GM08714 (cell line): Measurements from ENCODE around the gene ADI1.

Experiments used
- H3K4me3 ChIP-seq: fragments of 200-500 bp; sonication (Bioruptor generic); 2 replicates; pipeline ENCODE4 v1.5.1; 2014; ENCODE audit warnings: mild to moderate bottlenecking, low read length, inconsistent platforms
- ZNF274 ChIP-seq: IDR thresholded peaks from 2 replicates; pipeline ENCODE4 v1.6.1; 2012; ENCODE audit warnings: mild to moderate bottlenecking, low read depth, low read length

The ADI1 gene

GRCh38 chr2:3472966-3473365 is 46.4 kb downstream of the ADI1 start:
- TF ChIP-seq ZNF274: no peak
- no peak overlapping the region for H3K4me3 ChIP-seq

DNA sequence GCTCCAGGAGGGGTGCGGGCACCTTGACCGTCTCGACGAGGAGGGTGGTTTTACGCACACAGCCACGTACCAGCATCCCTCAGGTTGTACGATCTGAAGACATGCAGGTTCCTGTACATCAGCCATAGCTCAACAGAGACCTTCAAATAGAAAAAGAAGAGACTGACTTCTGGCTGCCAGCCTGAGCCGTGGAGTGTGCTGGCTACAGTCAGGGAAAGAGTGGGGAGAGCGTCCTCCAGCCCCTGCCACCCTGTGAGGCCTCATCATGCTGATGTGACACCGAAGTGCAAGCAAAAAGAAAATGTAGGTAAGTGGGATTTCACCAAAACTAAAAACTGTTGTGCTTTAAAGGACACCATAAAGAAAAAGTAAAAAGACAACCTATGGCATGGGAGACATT is 47.0 kb downstream of the ADI1 start:
- TF ChIP-seq ZNF274: no peak
- H3K4me3 ChIP-seq: no peak overlapping the region

- H3K4me3 ChIP-seq: no peak overlapping the region
Measured at GRCh38 chr2:3470856-3471737, 48.2 kb downstream of the ADI1 start.

DNA sequence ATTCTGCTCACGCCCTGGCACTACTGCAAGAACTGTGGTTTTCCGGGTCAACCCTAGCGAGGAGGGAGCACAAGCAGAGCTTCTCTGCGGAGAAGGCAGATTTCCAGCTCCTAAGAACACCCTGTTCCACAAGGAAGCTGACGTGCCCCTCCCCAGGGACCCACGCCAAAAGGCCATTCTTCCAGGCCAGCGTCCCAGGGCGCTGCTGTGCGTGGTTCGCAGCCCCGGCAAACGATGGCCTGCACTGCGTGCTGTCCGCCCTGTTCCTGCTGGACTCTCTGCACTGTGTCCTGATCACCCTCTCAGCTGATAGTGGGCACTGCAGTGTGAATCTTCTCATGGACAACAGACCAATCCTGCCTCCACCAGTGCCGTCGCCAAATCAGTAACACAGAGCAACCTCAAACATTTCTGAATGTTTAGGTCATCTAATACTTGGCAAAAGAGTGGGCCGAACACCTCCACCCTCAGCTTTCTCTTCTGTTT is 49.1 kb downstream of the ADI1 start:
- no peak for TF ChIP-seq ZNF274

More at GRCh38 chr2:3470856-3471737, 48.2 kb downstream of the ADI1 start:
- TF ChIP-seq ZNF274: no peak

DNA sequence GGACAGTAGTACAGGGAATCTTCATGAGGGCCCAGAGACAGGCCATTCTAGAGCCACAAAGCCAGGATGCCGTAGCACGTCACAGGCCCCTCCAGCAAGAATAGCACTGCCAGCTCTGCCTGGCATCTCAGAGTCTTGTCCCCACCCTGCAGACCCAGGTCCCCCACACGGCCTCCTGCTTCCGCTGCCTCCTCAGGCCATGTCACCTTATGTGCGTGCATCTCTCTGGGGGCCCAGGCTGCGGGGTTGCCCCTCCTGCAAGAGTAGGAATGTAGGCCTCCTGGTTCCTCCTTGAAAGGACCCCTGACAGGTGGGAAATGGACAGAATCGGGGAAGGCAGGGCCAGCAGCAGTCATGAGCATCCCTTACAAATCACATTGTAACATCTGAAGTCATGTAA is 49.8 kb downstream of the ADI1 start:
- no peak overlapping the region for H3K4me3 ChIP-seq
- no peak for TF ChIP-seq ZNF274

More for the DNA sequence above, 49.1 kb downstream of the ADI1 start:
- H3K4me3 ChIP-seq: no peak overlapping the region

GRCh38 chr2:3468296-3468988 is 50.9 kb downstream of the ADI1 start:
- TF ChIP-seq ZNF274: no peak

DNA sequence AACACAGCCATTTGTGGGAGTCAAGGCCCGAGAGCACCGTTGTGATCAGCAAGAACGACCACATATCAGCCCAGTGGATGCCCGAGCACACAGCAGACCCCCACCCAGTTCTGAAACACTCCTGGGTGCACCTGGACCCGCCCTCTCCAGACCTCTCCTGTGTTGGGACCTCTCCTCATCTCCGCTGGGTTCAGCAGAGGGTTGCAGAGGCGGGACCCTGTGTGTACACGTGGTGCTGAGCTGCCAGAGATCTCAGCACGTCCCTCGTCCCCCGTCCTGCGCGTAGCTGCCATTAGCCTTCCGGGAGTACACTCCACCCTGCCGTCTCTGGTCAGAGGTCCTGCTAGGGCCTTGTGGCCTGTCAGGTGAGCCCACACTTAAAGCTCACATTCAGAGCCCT is 51.7 kb downstream of the ADI1 start:
- H3K4me3 ChIP-seq: no peak overlapping the region

More at GRCh38 chr2:3468296-3468988, 50.9 kb downstream of the ADI1 start:
- H3K4me3 ChIP-seq: no peak overlapping the region

GRCh38 chr2:3466966-3467365 is 52.4 kb downstream of the ADI1 start:
- no peak for TF ChIP-seq ZNF274

More for the DNA sequence above, 51.7 kb downstream of the ADI1 start:
- no peak for TF ChIP-seq ZNF274

DNA sequence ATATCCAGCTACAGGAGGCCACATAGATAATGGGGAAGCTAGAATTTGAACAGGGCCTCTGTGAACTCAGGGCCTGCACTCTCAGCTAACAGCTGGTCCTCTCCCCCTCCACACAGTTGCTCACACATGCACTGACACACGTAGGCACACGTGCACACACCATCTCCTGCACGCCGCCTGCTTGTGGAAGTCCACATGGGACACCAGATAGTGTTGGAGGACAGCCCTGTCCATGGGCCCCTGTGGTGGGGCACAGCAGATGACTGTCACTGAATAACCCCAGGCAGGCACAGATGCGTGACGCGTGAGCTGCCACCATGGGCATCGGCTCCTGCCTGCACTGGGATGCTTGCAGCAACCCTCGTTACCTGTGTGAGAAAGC is 52.9 kb downstream of the ADI1 start:
- no peak overlapping the region for H3K4me3 ChIP-seq
- no peak for TF ChIP-seq ZNF274

More at GRCh38 chr2:3466966-3467365, 52.4 kb downstream of the ADI1 start:
- H3K4me3 ChIP-seq: no peak overlapping the region

GRCh38 chr2:3465844-3466481 is 53.4 kb downstream of the ADI1 start:
- H3K4me3 ChIP-seq: no peak overlapping the region
- TF ChIP-seq ZNF274: no peak

- TF ChIP-seq ZNF274: no peak
- no peak overlapping the region for H3K4me3 ChIP-seq
Measured at GRCh38 chr2:3465328-3465727, 54.0 kb downstream of the ADI1 start.

GRCh38 chr2:3464401-3465005 is 54.8 kb downstream of the ADI1 start:
- no peak overlapping the region for H3K4me3 ChIP-seq
- no peak for TF ChIP-seq ZNF274

DNA sequence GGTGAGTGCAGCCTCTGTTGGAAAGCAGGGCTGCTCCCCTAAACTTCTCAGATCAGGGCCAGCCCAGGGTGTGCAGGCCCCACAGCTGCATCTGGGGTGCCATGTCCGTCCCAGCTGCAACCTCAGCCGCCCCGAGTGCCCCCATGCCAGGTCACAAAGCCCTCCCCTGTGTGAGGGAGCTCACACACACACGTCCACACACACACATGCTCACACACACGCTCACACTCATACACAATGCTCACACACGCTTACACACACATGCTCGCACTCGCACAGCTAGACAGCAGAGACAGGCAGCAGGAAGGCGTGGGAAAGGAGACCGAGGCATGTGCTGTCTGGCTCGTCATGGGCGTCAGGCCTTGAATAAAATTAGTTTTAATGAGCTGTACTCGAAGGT is 55.4 kb downstream of the ADI1 start:
- TF ChIP-seq ZNF274: no peak

More for the DNA sequence above, 55.4 kb downstream of the ADI1 start:
- H3K4me3 ChIP-seq: no peak overlapping the region
